ENCODE results near the gene NUP107. TPM values are rescaled to one million over a fixed set of nuclear protein-coding genes. Genes with fewer than 3 reads are reported as not detected.

The NUP107 gene
- total and polyA plus RNA-seq, 2 donors (not counting 1 experiment from before 2014, with no cell fraction given), result 23.2 to 77.3 TPM

GRCh38 chr12:68772714-68773113 is 85.9 kb downstream of the NUP107 start:
- H3K27ac Mint-ChIP-seq, result peak overlapping the region; percentile 85
- H3K9me3 Mint-ChIP-seq (ENCODE audit: insufficient read depth), result no peaks in the 10 kb centered on the region
- TF ChIP-seq, protein P1, sequence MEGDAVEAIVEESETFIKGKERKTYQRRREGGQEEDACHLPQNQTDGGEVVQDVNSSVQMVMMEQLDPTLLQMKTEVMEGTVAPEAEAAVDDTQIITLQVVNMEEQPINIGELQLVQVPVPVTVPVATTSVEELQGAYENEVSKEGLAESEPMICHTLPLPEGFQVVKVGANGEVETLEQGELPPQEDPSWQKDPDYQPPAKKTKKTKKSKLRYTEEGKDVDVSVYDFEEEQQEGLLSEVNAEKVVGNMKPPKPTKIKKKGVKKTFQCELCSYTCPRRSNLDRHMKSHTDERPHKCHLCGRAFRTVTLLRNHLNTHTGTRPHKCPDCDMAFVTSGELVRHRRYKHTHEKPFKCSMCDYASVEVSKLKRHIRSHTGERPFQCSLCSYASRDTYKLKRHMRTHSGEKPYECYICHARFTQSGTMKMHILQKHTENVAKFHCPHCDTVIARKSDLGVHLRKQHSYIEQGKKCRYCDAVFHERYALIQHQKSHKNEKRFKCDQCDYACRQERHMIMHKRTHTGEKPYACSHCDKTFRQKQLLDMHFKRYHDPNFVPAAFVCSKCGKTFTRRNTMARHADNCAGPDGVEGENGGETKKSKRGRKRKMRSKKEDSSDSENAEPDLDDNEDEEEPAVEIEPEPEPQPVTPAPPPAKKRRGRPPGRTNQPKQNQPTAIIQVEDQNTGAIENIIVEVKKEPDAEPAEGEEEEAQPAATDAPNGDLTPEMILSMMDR (IDR thresholded peaks at IDR 0.05), result no peak
- no peak for TF ChIP-seq EZH2 (IDR thresholded peaks at IDR 0.05; ENCODE audit: borderline replicate concordance, insufficient read depth, low read depth, low read length, poor library complexity, severe bottlenecking)
- Histone ChIP-seq H3K36me3 (replicated peaks in 1 of 2; ENCODE audit: control extremely low read depth in 1 of 2, control insufficient read depth in 1 of 2, extremely low read depth in 1 of 2, insufficient read depth in 2 of 2, low read length in 1 of 2) (no peaks in the 10 kb centered on the region), H3K79me2 (ENCODE audit: control insufficient read depth, insufficient read depth, low read length) (no peaks in the 10 kb centered on the region), H3K4me1 (ENCODE audit: control insufficient read depth in 2 of 2, insufficient read depth in 2 of 2, low read length in 2 of 2) (peaks cover 19 to 20% of the 10 kb centered on the region in 2 donors), H4K20me1 (ENCODE audit: control insufficient read depth, insufficient read depth, low read length, poor library complexity, severe bottlenecking) (no peaks in the 10 kb centered on the region), H3K4me2 (replicated peaks; ENCODE audit: low read depth, low read length, poor library complexity, severe bottlenecking) (peak overlapping the region; percentile 55), H3K9me3 (ENCODE audit: control extremely low read depth in 1 of 3, control insufficient read depth in 2 of 3, insufficient read depth in 1 of 3, low read length in 2 of 3) (no peaks in the 10 kb centered on the region), H3K4me3 (ENCODE audit: control extremely low read depth in 1 of 5, extremely low read depth in 1 of 5, insufficient read depth in 1 of 5, low read depth in 2 of 5, low read length in 4 of 5) (peak overlapping the region in 2 of 5 experiments; percentile 22 to 32), H3K9ac (ENCODE audit: low read length) (peak overlapping the region; percentile 30), H2AFZ (ENCODE audit: insufficient read depth, low read depth, low read length, poor library complexity, severe bottlenecking) (peak overlapping the region; percentile 50), H3K27ac (ENCODE audit: low read length in 2 of 2) (peak overlapping the region; percentile 45 to 75), H3K27me3 (replicated peaks in 1 of 4; ENCODE audit: control extremely low read depth in 1 of 4, control insufficient read depth in 3 of 4, insufficient read depth in 4 of 4, low read length in 3 of 4) (no peaks in the 10 kb centered on the region)
- 0% methylated on average over 4 of the region's 8 CpGs for WGBS (ENCODE audit: insufficient coverage)
- intact Hi-C loops (cut with micrococcal nuclease), result no loop called here
- CTCF ChIA-PET, result interaction anchor here (0.9 to 1.0 kb wide), 3 partner anchors 35 to 412 kb away, joined by 3 to 5 read pairs (median 4); partner anchors contain the start of gene MDM2
- POLR2A ChIA-PET, result no interaction called here
- peak overlapping the region; percentile 71 for H3K4me3 Mint-ChIP-seq
- ATAC-seq (ENCODE audit: low read depth) (peak; percentile 66), DNase-seq (peak; percentile 35)
- peaks cover 21% of the 10 kb centered on the region for H3K4me1 Mint-ChIP-seq
- H3K27me3 Mint-ChIP-seq, result no peaks in the 10 kb centered on the region

- no peaks in the 10 kb centered on the region for H3K27me3 Mint-ChIP-seq
- no peaks in the 10 kb centered on the region for H3K36me3 ChIP-seq (replicated peaks in 1 of 2; ENCODE audit: control extremely low read depth in 1 of 2, control insufficient read depth in 1 of 2, extremely low read depth in 1 of 2, insufficient read depth in 2 of 2, low read length in 1 of 2)
- H3K4me3 Mint-ChIP-seq, result no peak overlapping the region
- H3K4me2 ChIP-seq (replicated peaks; ENCODE audit: low read depth, low read length, poor library complexity, severe bottlenecking), result peak overlapping the region; percentile 55
- 80% methylated on average over 1 of the region's 5 CpGs for WGBS (ENCODE audit: insufficient coverage)
- H3K4me1 ChIP-seq (ENCODE audit: control insufficient read depth in 2 of 2, insufficient read depth in 2 of 2, low read length in 2 of 2), result peaks cover 19 to 20% of the 10 kb centered on the region in 2 donors
- peak overlapping the region; percentile 85 for H3K27ac Mint-ChIP-seq
- peaks cover 21% of the 10 kb centered on the region for H3K4me1 Mint-ChIP-seq
- no peaks in the 10 kb centered on the region for H3K27me3 ChIP-seq (replicated peaks in 1 of 4; ENCODE audit: control extremely low read depth in 1 of 4, control insufficient read depth in 3 of 4, insufficient read depth in 4 of 4, low read length in 3 of 4)
- intact Hi-C loops (cut with micrococcal nuclease), result no loop called here
- H2AFZ ChIP-seq (ENCODE audit: insufficient read depth, low read depth, low read length, poor library complexity, severe bottlenecking), result no peak overlapping the region
- H3K9me3 ChIP-seq (ENCODE audit: control extremely low read depth in 1 of 3, control insufficient read depth in 2 of 3, insufficient read depth in 1 of 3, low read length in 2 of 3), result no peaks in the 10 kb centered on the region
- ChIA-PET CTCF (no interaction called here), POLR2A (no interaction called here)
- no peaks in the 10 kb centered on the region for H4K20me1 ChIP-seq (ENCODE audit: control insufficient read depth, insufficient read depth, low read length, poor library complexity, severe bottlenecking)
- no peaks in the 10 kb centered on the region for H3K9me3 Mint-ChIP-seq (ENCODE audit: insufficient read depth)
- H3K27ac ChIP-seq (ENCODE audit: low read length in 2 of 2), result peak overlapping the region; percentile 9 to 75
- DNase-seq, result no peak
- ATAC-seq (ENCODE audit: low read depth), result no peak
- H3K9ac ChIP-seq (ENCODE audit: low read length), result no peak overlapping the region
- no peaks in the 10 kb centered on the region for H3K79me2 ChIP-seq (ENCODE audit: control insufficient read depth, insufficient read depth, low read length)
- no peak overlapping the region for H3K4me3 ChIP-seq (ENCODE audit: control extremely low read depth in 1 of 5, extremely low read depth in 1 of 5, insufficient read depth in 1 of 5, low read depth in 2 of 5, low read length in 4 of 5)
- no peak for TF ChIP-seq EZH2 (IDR thresholded peaks at IDR 0.05; ENCODE audit: borderline replicate concordance, insufficient read depth, low read depth, low read length, poor library complexity, severe bottlenecking)
- TF ChIP-seq, protein P1 (IDR thresholded peaks at IDR 0.05), result no peak
Measured at GRCh38 chr12:68773582-68773981, 86.8 kb downstream of the NUP107 start.
